Loucy (cell line): ENCODE measurements around the gene PKD1L1.

Source experiments
- CTCF ChIP-seq: fragments of 200-600 bp; sonication (generic); conservative IDR thresholded peaks from 2 replicates; pipeline ENCODE4 v1.5.1; 2014; ENCODE audit warnings: mild to moderate bottlenecking, antibody characterized with exemption, low read length
- EZH2phosphoT487 ChIP-seq: fragments of 200-600 bp; IDR thresholded peaks from 2 replicates; pipeline ENCODE4 v1.6.1; 2018; ENCODE audit warnings: antibody characterized with exemption, mild to moderate bottlenecking, moderate library complexity, borderline replicate concordance

GRCh38 chr7:47763063-47763974 is 184.9 kb downstream of the PKD1L1 start:
- TF ChIP-seq CTCF = no peak
- TF ChIP-seq EZH2phosphoT487 = no peak
